IPS-20b (cell line): ENCODE data around the gene CHTOP.
A peak's percentile ranks its signal among the peaks of the same experiment; 100 is the strongest.
"Not testable (repeated sequence)": the region's sequence is repeated elsewhere in the genome, so short reads cannot be mapped to it uniquely, and the experiment has no call there.

ENCODE experiments used
- H3K27ac ChIP-seq: one replicate; pipeline ENCODE4 v1.5.1; 2013; ENCODE audit warnings: low read length
- H3K27me3 ChIP-seq: 2 replicates; pipeline ENCODE4 v1.6.1; 2013; ENCODE audit warnings: mild to moderate bottlenecking, low read length, inconsistent platforms; ENCODE audit not compliant: insufficient read depth
- H3K36me3 ChIP-seq: 2 replicates; pipeline ENCODE4 v1.6.1; 2013; ENCODE audit warnings: low read depth, mild to moderate bottlenecking, inconsistent platforms, low read length, moderate library complexity; ENCODE audit not compliant: insufficient read depth
- H3K4me1 ChIP-seq: 2 replicates; pipeline ENCODE4 v1.6.1; 2013; ENCODE audit warnings: mild to moderate bottlenecking, control low read depth, inconsistent platforms, low read length, moderate library complexity; ENCODE audit not compliant: insufficient read depth
- H3K4me3 ChIP-seq: 2 replicates; pipeline ENCODE4 v1.5.1; 2013; ENCODE audit warnings: mild to moderate bottlenecking, low read length, inconsistent platforms
- H3K9ac ChIP-seq: 2 replicates; pipeline ENCODE4 v1.6.1; 2013; ENCODE audit warnings: low read depth, mild to moderate bottlenecking, inconsistent platforms, low read length, moderate library complexity
- H3K9me3 ChIP-seq: 2 replicates; pipeline ENCODE4 v1.6.1; 2013; ENCODE audit warnings: mild to moderate bottlenecking, low read depth, low read length, inconsistent platforms; ENCODE audit not compliant: insufficient read depth

CHTOP gene

DNA sequence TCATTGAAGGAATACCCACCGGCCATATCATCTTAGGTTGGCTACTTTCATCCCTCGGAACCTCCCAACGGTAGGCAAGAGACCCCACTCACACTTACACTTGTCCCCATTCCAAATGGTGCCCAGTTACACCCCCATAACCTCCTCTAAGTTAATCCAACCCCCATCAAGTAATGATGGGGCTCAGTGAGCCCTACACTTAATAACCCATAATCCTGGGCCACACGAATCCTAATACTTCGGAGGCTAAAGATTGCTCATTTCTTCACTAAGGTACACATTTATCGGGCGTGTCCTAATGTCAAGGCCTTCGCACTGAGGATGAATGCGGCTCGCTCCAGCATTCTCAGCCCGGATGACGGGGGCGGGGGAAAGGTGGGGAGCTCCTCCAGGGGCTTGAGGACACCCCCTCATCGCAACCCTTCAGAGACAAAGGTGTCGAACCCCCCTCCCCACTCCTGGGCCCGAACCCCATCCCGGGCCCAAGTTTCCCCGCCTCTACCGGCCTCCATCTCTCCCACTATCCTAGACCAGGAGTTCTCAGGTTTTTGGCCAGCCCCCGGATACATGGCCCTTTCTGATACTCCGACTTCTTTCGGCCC is 36.5 kb downstream of the CHTOP start:
- Histone ChIP-seq H3K36me3 (peaks cover 48% of the 10 kb centered on the region), H3K27ac (peak overlapping the region; percentile 80), H3K27me3 (no peaks in the 10 kb centered on the region), H3K4me1 (peaks cover 4% of the 10 kb centered on the region), H3K9ac (peak overlapping the region; percentile 97), H3K4me3 (peak overlapping the region; percentile 81), H3K9me3 (no peaks in the 10 kb centered on the region)

DNA sequence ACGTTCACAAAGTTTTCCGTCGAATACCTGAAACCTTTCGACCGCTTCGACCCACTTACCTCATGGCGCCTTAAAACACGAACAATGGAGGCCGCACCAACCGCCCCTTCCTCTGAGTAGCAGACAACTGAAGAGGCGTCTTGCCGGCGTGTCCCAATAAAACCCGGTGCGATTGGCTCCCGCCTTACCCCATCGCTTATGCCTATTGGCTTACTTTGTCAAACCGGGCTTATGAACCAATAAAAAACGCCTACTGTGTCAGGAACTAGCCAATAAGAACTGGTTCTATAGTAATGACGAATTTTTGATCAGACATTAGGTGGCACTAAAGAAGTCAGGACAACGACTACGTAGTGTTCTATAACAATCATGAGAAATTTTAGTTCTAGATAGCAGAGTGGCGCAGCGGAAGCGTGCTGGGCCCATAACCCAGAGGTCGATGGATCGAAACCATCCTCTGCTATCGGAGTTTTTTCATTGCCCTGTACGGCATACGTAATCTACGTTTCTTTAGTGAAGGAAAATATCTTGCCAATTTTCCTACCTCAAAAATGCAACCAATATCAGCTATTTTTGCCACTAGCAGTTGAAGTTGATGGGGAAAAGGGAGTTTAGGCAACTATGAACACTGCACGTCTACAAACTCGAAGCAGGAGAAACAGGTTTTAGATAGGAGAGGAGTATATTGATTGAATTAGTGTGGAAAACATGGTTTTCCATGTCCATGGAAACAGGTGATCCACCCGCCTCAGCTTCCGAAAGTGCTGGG is 37.2 kb downstream of the CHTOP start, which contains the start of gene ILF2:
Gene ILF2 (minus strand): TSS at position 135 of the 769 bp plus-strand sequence. CDS start 71 bp downstream, at position 64.
- H3K9me3 ChIP-seq: no peaks in the 10 kb centered on the region
- H3K27ac ChIP-seq: peak within 1 kb of the TSS; percentile 80
- peaks cover 4% of the 10 kb centered on the region for H3K4me1 ChIP-seq
- peak within 1 kb of the TSS; percentile 97 for H3K9ac ChIP-seq
- H3K27me3 ChIP-seq: no peaks in the 10 kb centered on the region
- peaks cover 41% of the 10 kb centered on the region for H3K36me3 ChIP-seq
- peak within 1 kb of the TSS; percentile 81 for H3K4me3 ChIP-seq

DNA sequence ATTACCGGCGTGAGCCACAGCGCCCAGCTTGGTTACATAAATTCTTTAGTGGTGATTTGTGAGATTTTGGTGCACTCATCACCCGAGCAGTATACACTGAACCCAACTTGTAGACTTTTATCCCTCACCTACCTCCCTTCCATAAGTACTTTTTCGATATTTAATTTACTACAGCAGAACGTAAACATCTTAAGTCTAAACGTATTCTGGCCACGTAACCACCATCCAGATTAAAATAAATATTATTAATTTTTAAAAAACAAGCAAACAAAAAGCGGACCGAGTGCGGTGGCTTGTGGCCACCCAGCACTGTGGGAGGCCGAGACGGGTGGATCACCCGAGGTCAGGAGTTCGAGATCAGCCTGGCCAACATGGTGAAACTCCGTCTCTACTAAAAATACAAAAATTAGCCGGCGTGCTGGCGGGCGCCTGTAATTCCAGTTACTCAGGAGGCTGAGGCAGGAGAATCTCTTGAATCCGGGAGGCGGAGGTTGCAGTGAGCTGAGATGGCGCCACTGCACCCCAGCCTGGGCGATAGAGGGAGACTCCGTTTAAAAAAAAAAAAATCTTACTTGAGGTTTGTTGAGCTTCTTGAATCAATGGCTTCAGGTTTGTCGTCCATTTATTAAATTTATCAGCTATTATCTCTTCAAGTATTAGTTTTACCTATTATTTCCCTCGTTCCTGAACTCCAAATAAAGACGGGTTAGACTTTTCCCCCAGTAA is 37.9 kb downstream of the CHTOP start:
- not testable (repeated sequence) for H3K4me1 ChIP-seq

DNA sequence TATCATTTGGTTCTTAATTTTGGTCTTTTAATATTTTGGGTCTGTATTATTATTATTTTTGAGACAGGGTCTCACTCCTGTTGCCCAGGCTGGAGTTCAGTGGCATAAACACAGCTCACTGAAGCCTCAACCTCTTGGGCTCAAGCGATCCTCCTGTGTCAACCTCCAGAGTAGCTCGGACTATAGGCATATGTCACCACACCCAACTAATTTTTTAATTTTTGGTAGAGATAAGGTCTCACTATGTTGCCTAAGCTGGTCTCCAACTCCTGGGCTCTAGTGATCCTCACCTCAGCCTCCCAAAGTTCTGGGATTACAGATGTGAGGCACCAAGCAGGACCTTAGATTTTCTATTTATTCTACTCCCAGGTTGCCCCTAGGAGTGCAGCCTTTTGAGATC is 39.6 kb downstream of the CHTOP start:
- Histone ChIP-seq H3K27me3 (peaks cover 11% of the 10 kb centered on the region), H3K4me1 (peaks cover 4% of the 10 kb centered on the region), H3K9me3 (no peaks in the 10 kb centered on the region), H3K27ac (no peak overlapping the region), H3K9ac (no peak overlapping the region), H3K36me3 (peaks cover 16% of the 10 kb centered on the region), H3K4me3 (no peak overlapping the region)

More for the DNA sequence above, 37.9 kb downstream of the CHTOP start:
- Histone ChIP-seq H3K36me3 (peaks cover 33% of the 10 kb centered on the region), H3K9ac (peak overlapping the region; percentile 82), H3K4me3 (peak overlapping the region; percentile 74), H3K27ac (peak overlapping the region; percentile 8)
- H3K27me3 ChIP-seq, H3K9me3 ChIP-seq: not testable (repeated sequence)

DNA sequence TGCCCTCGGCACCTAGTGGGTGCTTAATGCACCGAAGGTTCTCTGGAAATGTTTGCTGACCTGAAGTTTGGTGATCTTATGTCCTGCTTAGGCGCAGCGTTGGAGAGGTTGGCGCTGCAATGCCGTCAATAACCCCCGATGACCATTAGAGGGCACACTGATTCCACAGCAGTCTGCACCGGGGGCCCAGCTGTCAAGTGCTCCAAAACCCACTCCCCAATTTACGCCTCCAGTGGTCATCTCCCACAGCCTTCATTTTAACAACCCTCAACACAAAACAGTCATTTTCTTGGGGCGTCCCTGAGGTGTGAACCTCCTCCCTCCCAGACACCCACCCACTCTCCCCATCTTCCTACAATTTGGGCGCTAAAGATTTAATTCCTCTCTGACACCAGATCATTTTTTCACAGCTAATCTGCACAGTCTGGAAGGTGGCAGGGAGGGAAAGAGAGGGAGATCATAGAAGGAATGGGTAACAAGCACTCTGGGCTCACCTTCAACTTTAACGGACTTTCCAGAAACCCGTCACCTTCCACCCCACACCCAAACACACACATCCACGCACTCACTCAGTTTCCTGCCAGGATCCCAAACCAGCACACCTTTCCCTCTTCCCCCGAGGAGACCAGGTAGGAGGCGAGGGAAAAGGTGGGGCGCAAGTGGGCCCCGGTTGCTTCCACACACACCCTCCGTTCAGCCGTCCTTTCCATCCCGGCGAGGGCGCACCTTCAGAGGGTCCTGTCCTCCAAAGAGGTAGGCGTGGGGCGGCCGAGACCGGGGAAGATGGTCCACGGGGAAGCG is 44.1 kb downstream of the CHTOP start:
- Histone ChIP-seq H3K4me1 (peaks cover 7% of the 10 kb centered on the region; the same call in 1 of the 2 replicates), H3K9me3 (no peaks in the 10 kb centered on the region), H3K9ac (no peak overlapping the region), H3K4me3 (peak overlapping the region; percentile 68), H3K27ac (no peak overlapping the region), H3K27me3 (peaks cover 45% of the 10 kb centered on the region), H3K36me3 (peaks cover 7% of the 10 kb centered on the region; the same call in 1 of the 2 replicates)

DNA sequence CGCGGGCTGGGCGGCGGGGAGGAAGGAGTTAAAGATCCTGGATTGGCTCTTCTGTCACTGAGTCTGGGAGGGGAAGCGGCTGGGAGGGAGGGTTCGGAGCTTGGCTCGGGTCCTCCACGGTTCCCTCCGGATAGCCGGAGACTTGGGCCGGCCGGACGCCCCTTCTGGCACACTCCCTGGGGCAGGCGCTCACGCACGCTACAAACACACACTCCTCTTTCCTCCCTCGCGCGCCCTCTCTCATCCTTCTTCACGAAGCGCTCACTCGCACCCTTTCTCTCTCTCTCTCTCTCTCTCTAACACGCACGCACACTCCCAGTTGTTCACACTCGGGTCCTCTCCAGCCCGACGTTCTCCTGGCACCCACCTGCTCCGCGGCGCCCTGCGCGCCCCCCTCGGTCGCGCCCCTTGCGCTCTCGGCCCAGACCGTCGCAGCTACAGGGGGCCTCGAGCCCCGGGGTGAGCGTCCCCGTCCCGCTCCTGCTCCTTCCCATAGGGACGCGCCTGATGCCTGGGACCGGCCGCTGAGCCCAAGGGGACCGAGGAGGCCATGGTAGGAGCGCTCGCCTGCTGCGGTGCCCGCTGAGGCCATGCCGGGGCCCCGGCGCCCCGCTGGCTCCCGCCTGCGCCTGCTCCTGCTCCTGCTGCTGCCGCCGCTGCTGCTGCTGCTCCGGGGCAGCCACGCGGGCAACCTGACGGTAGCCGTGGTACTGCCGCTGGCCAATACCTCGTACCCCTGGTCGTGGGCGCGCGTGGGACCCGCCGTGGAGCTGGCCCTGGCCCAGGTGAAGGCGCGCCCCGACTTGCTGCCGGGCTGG is 44.9 kb downstream of the CHTOP start, which contains the start of gene NPR1:
Gene NPR1 (plus strand): TSS at position 170 of the 818 bp plus-strand sequence. CDS start 421 bp downstream, at position 591.
- Histone ChIP-seq H3K27ac (no peak within 1 kb of the TSS), H3K4me3 (peak within 1 kb of the TSS; percentile 68), H3K9ac (peak within 1 kb of the TSS; percentile 48; the same call in 1 of the 2 replicates), H3K27me3 (peaks cover 45% of the 10 kb centered on the region), H3K4me1 (peaks cover 7% of the 10 kb centered on the region; the same call in 1 of the 2 replicates), H3K36me3 (peaks cover 10% of the 10 kb centered on the region; the same call in 1 of the 2 replicates), H3K9me3 (no peaks in the 10 kb centered on the region)

DNA sequence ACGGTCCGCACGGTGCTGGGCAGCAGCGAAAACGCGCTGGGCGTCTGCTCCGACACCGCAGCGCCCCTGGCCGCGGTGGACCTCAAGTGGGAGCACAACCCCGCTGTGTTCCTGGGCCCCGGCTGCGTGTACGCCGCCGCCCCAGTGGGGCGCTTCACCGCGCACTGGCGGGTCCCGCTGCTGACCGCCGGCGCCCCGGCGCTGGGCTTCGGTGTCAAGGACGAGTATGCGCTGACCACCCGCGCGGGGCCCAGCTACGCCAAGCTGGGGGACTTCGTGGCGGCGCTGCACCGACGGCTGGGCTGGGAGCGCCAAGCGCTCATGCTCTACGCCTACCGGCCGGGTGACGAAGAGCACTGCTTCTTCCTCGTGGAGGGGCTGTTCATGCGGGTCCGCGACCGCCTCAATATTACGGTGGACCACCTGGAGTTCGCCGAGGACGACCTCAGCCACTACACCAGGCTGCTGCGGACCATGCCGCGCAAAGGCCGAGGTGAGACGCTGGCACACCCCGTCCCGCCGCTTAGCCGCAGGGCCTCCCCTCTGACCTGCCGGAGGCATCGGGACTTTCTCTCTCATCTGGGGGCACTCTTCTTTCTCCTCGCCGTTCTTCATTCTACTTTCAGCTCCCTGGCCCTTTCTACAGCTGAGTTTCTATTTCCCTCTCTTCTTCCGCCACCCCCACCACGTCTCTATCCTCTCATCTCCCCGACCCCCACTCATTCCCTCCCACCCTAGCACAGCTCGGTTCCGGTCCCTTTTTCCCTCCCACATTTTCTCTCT is 45.7 kb downstream of the CHTOP start:
- no peaks in the 10 kb centered on the region for H3K9me3 ChIP-seq
- H3K27me3 ChIP-seq: peaks cover 45% of the 10 kb centered on the region
- peaks cover 10% of the 10 kb centered on the region; the same call in 1 of the 2 replicates for H3K36me3 ChIP-seq
- peak overlapping the region; percentile 68 for H3K4me3 ChIP-seq
- H3K9ac ChIP-seq: peak overlapping the region; percentile 48; the same call in 1 of the 2 replicates
- H3K27ac ChIP-seq: no peak overlapping the region
- H3K4me1 ChIP-seq: peaks cover 7% of the 10 kb centered on the region; the same call in 1 of the 2 replicates

DNA sequence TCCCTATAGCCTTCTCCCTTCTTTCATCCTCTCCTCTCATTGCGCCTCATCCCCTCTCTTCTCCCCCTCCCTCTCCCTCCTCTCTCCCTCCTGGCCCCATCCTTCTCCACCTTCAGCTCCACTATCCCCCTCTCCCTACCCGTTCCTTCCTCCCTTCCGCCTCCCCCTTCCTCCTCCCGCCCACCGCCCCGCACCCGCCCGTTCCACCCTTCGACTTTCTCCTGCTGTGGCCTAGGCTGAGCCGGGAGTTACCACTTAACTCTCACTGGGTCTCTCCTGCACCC is 46.2 kb downstream of the CHTOP start:
- Histone ChIP-seq H3K4me3 (peak overlapping the region; percentile 68), H3K4me1 (peaks cover 7% of the 10 kb centered on the region; the same call in 1 of the 2 replicates), H3K27ac (no peak overlapping the region), H3K9me3 (no peaks in the 10 kb centered on the region), H3K27me3 (peaks cover 45% of the 10 kb centered on the region), H3K9ac (peak overlapping the region; percentile 48; the same call in 1 of the 2 replicates), H3K36me3 (peaks cover 10% of the 10 kb centered on the region; the same call in 1 of the 2 replicates)

DNA sequence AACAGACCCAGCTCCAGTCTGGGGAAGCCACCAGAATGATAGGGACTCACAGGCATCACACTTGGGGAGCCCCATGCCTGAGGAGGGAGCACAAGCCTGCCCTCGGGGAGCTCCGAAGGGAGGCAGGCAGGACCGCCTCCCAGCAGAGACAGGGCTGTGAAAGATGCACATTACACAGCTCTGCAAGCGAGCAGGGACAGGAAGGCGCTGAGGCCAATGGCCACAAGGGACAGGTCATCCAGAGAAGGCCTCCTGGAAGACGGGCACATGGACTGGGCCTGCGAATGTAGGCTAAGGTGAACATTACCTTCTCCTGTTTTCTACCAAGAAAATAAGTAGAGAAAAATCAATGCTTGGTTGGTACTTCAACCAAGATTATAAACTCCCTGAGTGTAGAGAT is 48.9 kb downstream of the CHTOP start:
- Histone ChIP-seq H3K4me1 (peaks cover 7% of the 10 kb centered on the region; the same call in 1 of the 2 replicates), H3K36me3 (peaks cover 19% of the 10 kb centered on the region; the same call in 1 of the 2 replicates), H3K27me3 (peaks cover 41% of the 10 kb centered on the region), H3K4me3 (no peak overlapping the region), H3K9me3 (no peaks in the 10 kb centered on the region), H3K9ac (no peak overlapping the region), H3K27ac (no peak overlapping the region)

DNA sequence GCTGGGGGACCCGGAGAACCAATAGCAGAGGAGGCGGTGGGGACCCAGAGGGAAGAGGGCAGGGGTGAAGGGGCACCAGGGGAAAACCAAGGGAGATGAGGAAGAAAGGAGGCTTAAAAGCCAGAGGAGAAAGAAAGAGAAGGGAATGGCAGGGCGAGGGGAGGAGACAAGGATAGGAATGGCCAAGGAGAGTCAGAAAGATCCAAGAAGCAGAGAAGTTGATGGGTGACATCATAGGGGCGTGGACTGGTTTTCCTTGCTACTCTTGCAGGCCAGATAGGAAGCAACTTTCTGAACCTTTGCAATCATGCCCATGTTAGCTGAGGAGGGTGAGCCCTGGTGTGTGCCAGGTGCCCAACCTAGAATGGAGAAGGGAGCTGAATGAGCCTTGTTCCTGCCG is 50.0 kb downstream of the CHTOP start:
- Histone ChIP-seq H3K9me3 (no peaks in the 10 kb centered on the region), H3K27ac (no peak overlapping the region), H3K4me1 (peaks cover 7% of the 10 kb centered on the region; the same call in 1 of the 2 replicates), H3K27me3 (peaks cover 30% of the 10 kb centered on the region), H3K4me3 (no peak overlapping the region), H3K9ac (no peak overlapping the region), H3K36me3 (peaks cover 19% of the 10 kb centered on the region; the same call in 1 of the 2 replicates)
